WERI-Rb-1 (cell line): ENCODE results near the gene BRIP1.
"Not testable (repeated sequence)": the region's sequence is repeated elsewhere in the genome, so short reads cannot be mapped to it uniquely, and the experiment has no call there.

ENCODE experiments used
- DNase-seq: peaks from one replicate; pipeline ENCODE4 v3.0.0-alpha.2; 2020
- H3K27ac ChIP-seq: fragments of 250-450 bp; sonication (Bioruptor Pico); 2 replicates; pipeline ENCODE4 v1.5.1; 2020; ENCODE audit warnings: mild to moderate bottlenecking, moderate library complexity
- H3K27me3 ChIP-seq: fragments of 250-450 bp; sonication (Bioruptor Pico); 2 replicates; pipeline ENCODE4 v1.5.1; 2021; ENCODE audit warnings: mild to moderate bottlenecking, low read depth, moderate library complexity; ENCODE audit not compliant: insufficient read depth, severe bottlenecking
- H3K36me3 ChIP-seq: fragments of 250-450 bp; sonication (Bioruptor Pico); 2 replicates; pipeline ENCODE4 v1.5.1; 2020; ENCODE audit warnings: mild to moderate bottlenecking, moderate library complexity
- H3K4me3 ChIP-seq: 2 replicates; pipeline ENCODE4 v1.5.1; 2011; ENCODE audit warnings: low read depth, mild to moderate bottlenecking, control low read depth, low read length
- H3K9me3 ChIP-seq: fragments of 250-450 bp; sonication (Bioruptor Pico); 2 replicates; pipeline ENCODE4 v1.5.1; 2021; ENCODE audit warnings: mild to moderate bottlenecking, moderate library complexity; ENCODE audit not compliant: severe bottlenecking
- TF ChIP-seq, protein P1 (sequence below): IDR thresholded peaks from 2 replicates; pipeline ENCODE4 v1.5.1; 2011; ENCODE audit warnings: low read depth, mild to moderate bottlenecking, control low read depth, inconsistent platforms, low read length

The BRIP1 gene

DNA sequence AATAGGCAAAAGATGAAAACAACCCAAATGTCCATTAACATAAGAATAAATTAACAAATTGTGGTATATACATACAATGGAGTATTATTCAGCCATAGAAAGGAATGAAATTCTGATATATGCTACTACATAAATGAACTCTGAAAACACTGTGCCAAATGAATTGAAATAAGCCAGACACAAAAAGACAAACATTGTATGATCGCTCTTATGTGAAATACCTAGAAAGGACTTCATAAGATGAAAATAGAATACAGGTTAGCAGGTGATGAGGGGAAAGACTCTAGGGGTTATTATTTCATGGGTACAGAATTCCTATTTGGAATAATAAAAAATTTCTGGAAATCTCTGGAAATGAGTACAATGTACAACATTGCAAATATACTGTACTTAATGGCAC, 80.2 kb downstream of the BRIP1 start:
- TF ChIP-seq, protein P1, sequence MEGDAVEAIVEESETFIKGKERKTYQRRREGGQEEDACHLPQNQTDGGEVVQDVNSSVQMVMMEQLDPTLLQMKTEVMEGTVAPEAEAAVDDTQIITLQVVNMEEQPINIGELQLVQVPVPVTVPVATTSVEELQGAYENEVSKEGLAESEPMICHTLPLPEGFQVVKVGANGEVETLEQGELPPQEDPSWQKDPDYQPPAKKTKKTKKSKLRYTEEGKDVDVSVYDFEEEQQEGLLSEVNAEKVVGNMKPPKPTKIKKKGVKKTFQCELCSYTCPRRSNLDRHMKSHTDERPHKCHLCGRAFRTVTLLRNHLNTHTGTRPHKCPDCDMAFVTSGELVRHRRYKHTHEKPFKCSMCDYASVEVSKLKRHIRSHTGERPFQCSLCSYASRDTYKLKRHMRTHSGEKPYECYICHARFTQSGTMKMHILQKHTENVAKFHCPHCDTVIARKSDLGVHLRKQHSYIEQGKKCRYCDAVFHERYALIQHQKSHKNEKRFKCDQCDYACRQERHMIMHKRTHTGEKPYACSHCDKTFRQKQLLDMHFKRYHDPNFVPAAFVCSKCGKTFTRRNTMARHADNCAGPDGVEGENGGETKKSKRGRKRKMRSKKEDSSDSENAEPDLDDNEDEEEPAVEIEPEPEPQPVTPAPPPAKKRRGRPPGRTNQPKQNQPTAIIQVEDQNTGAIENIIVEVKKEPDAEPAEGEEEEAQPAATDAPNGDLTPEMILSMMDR: no peak
- Histone ChIP-seq H3K9me3 (no peaks in the 10 kb centered on the region), H3K36me3 (peaks cover 35% of the 10 kb centered on the region), H3K27me3 (no peaks in the 10 kb centered on the region), H3K27ac (no peak overlapping the region), H3K4me3 (no peak overlapping the region)
- no peak for DNase-seq

DNA sequence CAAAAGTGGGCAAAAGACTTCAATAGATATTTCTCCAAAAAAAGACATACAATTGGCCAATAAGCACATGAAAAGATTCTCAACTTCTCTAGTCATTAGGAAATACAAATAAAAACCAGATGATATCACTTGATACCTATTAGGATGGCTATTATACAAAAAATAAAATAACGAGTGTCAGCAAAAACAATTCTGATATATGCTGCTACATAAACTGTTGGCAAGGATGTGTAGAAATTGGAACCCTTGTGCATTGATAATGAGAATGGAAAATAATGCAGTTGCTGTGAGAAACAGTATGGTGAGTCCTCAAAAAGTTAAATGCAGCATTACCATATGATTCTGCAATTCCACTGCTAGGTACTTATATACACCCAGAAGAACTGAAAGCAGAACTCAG, 80.6 kb downstream of the BRIP1 start:
- H3K27me3 ChIP-seq: no peaks in the 10 kb centered on the region
- DNase-seq: no peak
- no peak overlapping the region for H3K27ac ChIP-seq
- H3K4me3 ChIP-seq: no peak overlapping the region
- no peaks in the 10 kb centered on the region for H3K9me3 ChIP-seq
- TF ChIP-seq, protein P1: no peak
- peaks cover 35% of the 10 kb centered on the region for H3K36me3 ChIP-seq

DNA sequence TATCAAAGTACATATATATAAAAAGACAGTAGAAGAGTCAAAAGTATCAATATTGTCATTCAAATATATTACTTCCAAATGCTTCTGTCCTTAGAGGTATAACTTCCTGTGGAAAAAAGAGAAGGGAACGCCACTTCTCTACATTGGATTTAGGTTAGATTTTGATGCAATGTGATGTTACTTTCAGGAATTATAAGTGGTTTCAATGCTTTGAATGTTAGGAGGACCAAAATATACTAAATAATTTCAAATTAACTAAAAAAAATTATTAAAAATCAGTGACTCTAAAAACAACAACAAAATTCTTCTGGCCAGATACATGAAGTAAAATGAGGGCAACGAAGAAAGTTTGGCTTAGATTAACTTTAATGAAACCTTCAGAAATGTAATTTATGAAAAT, 88.0 kb downstream of the BRIP1 start:
- no peak for DNase-seq
- peaks cover 6% of the 10 kb centered on the region for H3K9me3 ChIP-seq
- peaks cover 61% of the 10 kb centered on the region for H3K36me3 ChIP-seq
- H3K27ac ChIP-seq: no peak overlapping the region
- no peak overlapping the region for H3K4me3 ChIP-seq
- no peaks in the 10 kb centered on the region for H3K27me3 ChIP-seq
- TF ChIP-seq, protein P1: no peak

DNA sequence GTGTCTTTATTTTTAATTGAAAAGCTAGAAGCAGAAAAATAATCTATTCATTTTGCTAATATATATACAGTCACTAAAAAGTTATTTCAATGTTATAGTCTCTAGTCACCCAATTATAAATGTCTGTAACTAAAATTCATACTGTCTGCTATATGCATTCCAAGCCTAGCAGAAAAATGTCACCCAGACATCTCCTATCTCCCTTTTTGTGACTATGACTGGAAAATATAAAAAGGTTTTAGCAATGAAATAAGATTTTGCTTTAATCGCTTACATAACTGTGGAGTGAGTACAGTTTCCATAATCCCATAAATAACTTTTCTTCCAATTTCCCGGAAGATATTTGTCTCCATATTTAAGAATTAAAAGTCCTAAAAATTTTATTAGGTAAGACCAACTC, 88.6 kb downstream of the BRIP1 start:
- peaks cover 61% of the 10 kb centered on the region for H3K36me3 ChIP-seq
- no peak for DNase-seq
- H3K4me3 ChIP-seq: no peak overlapping the region
- TF ChIP-seq, protein P1: no peak
- H3K27ac ChIP-seq: no peak overlapping the region
- peaks cover 6% of the 10 kb centered on the region for H3K9me3 ChIP-seq
- H3K27me3 ChIP-seq: no peaks in the 10 kb centered on the region

DNA sequence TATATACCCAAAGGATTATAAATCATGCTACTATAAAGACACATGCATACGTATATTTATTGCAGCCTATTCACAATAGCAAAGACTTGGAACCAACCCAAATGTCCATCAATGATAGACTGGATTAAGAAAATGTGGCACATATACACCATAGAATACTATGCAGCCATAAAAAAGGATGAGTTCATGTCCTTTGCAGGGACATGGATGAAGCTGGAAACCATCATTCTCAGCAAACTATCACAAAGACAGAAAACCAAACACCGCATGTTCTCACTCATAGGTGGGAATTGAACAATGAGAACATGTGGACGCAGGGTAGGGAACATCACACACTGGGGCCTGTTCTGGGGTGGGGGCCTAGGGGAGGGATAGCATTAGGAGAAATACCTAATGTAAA, 89.2 kb downstream of the BRIP1 start:
- H3K27me3 ChIP-seq, H3K9me3 ChIP-seq, DNase-seq, H3K27ac ChIP-seq, H3K4me3 ChIP-seq: not testable (repeated sequence)
- peaks cover 61% of the 10 kb centered on the region for H3K36me3 ChIP-seq

DNA sequence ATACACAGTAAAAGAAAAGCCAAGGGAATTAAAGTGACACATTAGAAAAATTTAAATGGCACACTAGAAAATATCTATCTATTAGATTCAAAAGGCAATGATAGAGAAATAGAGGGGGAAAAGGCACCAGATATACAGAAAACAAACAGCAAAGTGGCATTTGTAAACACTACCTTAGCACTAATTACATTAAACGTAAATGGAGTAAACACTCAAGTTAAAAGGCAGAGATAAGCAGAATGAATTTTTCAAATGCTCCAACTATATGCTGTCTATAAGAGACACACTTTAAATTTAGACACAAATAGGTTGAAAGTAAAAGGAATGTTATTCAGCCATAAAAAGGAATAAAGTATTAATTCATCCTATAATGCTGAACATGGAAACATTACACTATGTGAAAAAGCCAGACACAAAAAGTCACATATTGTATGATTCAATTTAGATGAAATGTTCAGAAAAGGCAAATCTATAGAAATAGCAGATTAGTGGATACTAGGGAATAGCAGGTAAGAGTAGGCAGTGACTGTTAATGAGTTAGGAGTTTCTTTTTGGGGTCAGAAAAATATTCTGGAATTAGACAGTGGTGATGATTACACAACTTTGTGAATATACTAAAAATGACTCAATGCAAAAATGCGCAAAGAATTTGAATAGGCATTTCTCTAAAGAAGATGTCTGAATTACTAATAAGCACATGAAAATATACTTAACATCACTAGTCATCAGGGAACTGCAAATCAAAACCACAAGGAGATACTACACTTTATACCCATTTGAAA, 92.4 kb downstream of the BRIP1 start:
- peaks cover 64% of the 10 kb centered on the region for H3K36me3 ChIP-seq
- DNase-seq: no peak
- H3K27ac ChIP-seq: no peak overlapping the region
- H3K4me3 ChIP-seq: no peak overlapping the region
- TF ChIP-seq, protein P1: no peak
- H3K27me3 ChIP-seq: no peaks in the 10 kb centered on the region
- H3K9me3 ChIP-seq: peaks cover 6% of the 10 kb centered on the region
